IPS-NIHi11 (cell line): ENCODE measurements around the gene ARHGDIG.
A peak's percentile ranks its signal among the peaks of the same experiment; 100 is the strongest.
"Not testable (repeated sequence)": the region's sequence is repeated elsewhere in the genome, so short reads cannot be mapped to it uniquely, and the experiment has no call there.

Source experiments
- DNase-seq: peaks from one replicate; pipeline ENCODE4 v3.0.0; 2012; ENCODE audit warnings: mixed read lengths, low spot score

The ARHGDIG gene

GRCh38 chr16:280552-280951, at the start of gene ARHGDIG:
Gene ARHGDIG (plus strand): TSS chr16:280591. CDS start chr16:280681, 90 bp downstream.
- peak; percentile 82 for DNase-seq

- DNase-seq, result no peak
These were observed 49.4 kb upstream of the ARHGDIG start for GRCh38 chr16:230949-231348.

- DNase-seq, result peak; percentile 96
These were observed 45.7 kb upstream of the ARHGDIG start, which contains the start of gene FAM234A for GRCh38 chr16:234468-235305. Gene FAM234A (plus strand): TSS chr16:234821. CDS start chr16:254414, 19,593 bp downstream.

- DNase-seq, result no peak
These were observed 40.5 kb upstream of the ARHGDIG start for GRCh38 chr16:239948-240277.

- no peak for DNase-seq
These were observed 39.8 kb upstream of the ARHGDIG start for GRCh38 chr16:240559-240958.

GRCh38 chr16:242281-242680, 38.1 kb upstream of the ARHGDIG start:
- DNase-seq, result no peak

- DNase-seq, result no peak
These were observed 37.0 kb upstream of the ARHGDIG start for GRCh38 chr16:243348-243747.

GRCh38 chr16:245105-245504, 35.3 kb upstream of the ARHGDIG start:
- no peak for DNase-seq

- no peak for DNase-seq
These were observed 33.4 kb upstream of the ARHGDIG start for GRCh38 chr16:247027-247426.

GRCh38 chr16:249431-249830, 31.0 kb upstream of the ARHGDIG start:
- DNase-seq, result no peak

- no peak for DNase-seq
These were observed 27.7 kb upstream of the ARHGDIG start for GRCh38 chr16:252366-253337.

GRCh38 chr16:253833-254232, 26.6 kb upstream of the ARHGDIG start:
- DNase-seq, result peak; percentile 4

GRCh38 chr16:254461-254860, 25.9 kb upstream of the ARHGDIG start:
- DNase-seq, result no peak

- no peak for DNase-seq
These were observed 25.2 kb upstream of the ARHGDIG start for GRCh38 chr16:255183-255582.

GRCh38 chr16:258091-258490, 22.3 kb upstream of the ARHGDIG start:
- DNase-seq, result not testable (repeated sequence)

GRCh38 chr16:259226-259625, 21.2 kb upstream of the ARHGDIG start:
- DNase-seq, result no peak

GRCh38 chr16:259814-260253, 20.6 kb upstream of the ARHGDIG start:
- no peak for DNase-seq

GRCh38 chr16:260326-260725, 20.1 kb upstream of the ARHGDIG start:
- DNase-seq, result no peak

GRCh38 chr16:261031-261691, 19.2 kb upstream of the ARHGDIG start:
- DNase-seq, result no peak

- no peak for DNase-seq
These were observed 18.2 kb upstream of the ARHGDIG start for GRCh38 chr16:262121-262745.

GRCh38 chr16:263182-263774, 17.1 kb upstream of the ARHGDIG start:
- no peak for DNase-seq
